Endometrial microvascular endothelial cells (primary cell): ENCODE data around the gene WFIKKN1. TPM values are rescaled to one million over a fixed set of nuclear protein-coding genes. Genes with fewer than 3 reads are reported as not detected.

Experiments
- in situ Hi-C: cut with HindIII; loops from 2 replicates; pipeline ENCODE4 v1.10.0; 2017; ENCODE audit warnings: low sequenced_read_pairs, low pct_unique_long_range_greater_than_20kb; ENCODE audit errors: inconsistent ontology term
- total RNA-seq: library from RNA; depleted of rRNA; stranded (reverse); fragments of >200 nt; gene quantifications from one replicate; pipeline ENCODE4 v1.2.3, GENCODE V29; 2015; ENCODE audit errors: inconsistent ontology term

WFIKKN1 gene
- total RNA-seq, 1 donor from 2014 or later, result not detected

GRCh38 chr16:667113-667779 lies 36.5 kb downstream of the WFIKKN1 start:
- in situ Hi-C loops, result no loop called here

DNA sequence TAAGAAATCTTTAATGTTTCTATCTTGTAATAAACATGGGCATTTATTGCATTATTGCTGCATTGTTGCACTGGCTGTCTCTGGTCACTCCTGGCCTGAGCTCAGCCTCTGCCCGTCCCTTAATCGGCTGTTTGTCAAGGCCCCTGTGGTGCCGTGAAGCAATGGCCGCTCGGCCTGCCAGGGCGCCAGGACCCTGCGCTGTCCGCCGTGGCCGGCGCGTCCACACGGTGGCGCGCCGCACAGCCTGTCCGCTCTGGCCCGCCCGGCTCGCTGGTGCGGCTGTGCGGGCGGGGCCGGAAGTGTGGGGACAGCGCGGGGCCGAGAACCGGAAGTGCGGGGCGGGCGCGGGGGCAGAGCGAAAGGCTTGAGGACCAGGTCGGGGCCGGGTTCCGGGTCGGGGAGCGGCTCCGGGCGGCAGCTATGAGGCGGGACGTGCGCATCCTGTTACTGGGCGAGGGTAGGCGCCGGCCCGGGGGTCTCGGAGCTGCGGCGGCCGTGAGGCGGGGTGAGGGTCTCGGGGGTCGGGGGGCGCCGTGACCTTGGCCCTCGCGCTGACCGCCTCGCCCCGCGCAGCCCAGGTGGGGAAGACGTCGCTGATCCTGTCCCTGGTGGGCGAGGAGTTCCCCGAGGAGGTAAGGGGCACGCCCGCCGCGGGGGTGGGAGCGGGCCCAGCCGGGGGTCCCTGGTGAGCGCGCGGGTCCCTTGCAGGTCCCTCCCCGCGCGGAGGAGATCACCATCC lies 37.2 kb downstream of the WFIKKN1 start, which contains the start of gene RHOT2:
TSS of gene RHOT2 (plus strand) at position 353 of the 739 bp plus-strand sequence. CDS start at position 421, 68 bp downstream.
- in situ Hi-C loops, result no loop called here

DNA sequence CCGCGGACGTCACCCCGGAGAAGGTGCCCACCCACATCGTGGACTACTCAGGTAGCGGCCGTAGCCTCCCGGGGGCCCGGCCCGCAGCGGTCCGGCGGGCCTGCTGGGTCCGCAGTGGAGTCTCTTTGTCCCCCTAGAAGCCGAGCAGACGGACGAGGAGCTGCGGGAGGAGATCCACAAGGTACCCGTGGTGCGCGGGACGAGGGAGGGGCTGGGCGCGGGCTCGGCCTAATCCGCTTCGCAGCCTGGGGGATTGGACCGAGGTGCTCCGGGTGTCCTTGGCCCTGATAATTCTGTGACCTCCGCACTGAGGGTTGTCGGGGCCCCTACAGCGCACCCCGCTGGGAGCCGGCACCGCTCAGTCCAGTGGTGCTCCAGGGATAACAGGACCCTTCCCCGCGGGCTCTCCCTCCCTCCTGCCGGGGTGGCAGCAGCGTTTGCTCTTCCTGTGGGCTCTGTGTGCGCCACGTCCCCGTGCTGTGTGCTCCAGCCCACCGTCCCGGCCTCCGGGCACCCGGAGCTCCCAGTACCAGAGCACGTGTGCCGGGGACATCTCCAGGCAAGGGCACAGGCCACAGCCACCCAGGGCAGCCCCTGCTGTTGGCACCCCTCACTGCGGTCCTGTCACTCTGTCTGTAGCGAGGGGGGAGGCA lies 37.9 kb downstream of the WFIKKN1 start:
- in situ Hi-C loops, result no loop called here

GRCh38 chr16:669666-670065 lies 38.9 kb downstream of the WFIKKN1 start:
- in situ Hi-C loops, result no loop called here

DNA sequence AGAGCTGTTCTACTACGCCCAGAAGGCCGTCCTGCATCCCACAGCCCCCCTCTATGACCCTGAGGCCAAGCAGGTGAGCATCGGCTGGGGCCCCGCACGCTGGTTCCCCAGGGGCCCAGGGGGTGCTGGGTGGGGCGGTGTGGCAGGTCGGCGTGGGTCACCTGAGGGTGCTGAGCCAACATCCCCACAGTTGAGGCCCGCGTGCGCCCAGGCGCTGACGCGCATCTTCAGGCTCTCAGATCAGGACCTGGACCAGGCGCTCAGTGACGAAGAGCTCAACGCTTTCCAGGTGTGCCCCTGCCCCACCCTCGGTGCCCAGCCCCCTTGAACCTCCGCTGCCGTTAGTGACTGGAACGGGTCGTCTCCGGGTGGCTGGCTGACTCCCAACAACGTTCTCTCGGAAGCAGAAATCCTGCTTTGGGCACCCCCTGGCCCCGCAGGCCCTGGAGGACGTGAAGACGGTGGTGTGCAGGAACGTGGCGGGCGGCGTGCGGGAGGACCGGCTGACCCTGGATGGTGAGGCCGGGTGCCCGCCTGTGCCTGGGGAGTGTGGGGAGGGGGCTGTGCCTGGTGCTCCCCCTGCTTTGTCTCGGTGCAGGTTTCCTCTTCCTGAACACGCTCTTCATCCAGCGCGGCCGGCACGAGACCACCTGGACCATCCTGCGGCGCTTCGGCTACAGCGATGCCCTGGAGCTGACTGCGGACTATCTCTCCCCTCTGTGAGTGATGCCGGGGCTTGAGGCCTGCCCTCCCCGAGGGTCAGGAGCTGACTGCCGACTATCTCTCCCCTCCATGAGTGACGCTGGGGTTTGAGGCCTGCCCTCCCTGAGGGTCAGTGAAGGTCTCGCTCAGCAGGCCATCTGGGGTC lies 39.9 kb downstream of the WFIKKN1 start:
- in situ Hi-C loops, result no loop called here

- in situ Hi-C loops, result no loop called here
Measured at GRCh38 chr16:671353-672131, 40.8 kb downstream of the WFIKKN1 start.

DNA sequence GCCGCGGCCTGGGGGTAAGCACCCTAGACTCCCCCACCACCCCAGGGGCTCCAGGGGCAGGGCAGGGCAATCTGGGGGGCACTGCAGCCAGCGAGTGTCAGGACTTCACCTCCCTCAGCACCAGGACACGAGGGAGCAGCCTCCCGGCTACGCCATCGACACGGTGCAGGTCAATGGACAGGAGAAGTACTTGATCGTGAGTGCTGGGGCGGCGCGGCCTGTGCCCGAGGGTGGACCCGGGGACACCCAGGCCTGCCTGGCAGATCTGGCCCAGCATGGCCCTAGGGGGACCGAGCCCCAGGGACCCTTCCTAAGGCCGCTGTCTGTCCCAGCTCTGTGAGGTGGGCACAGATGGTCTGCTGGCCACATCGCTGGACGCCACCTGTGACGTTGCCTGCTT lies 41.6 kb downstream of the WFIKKN1 start:
- in situ Hi-C loops, result no loop called here

GRCh38 chr16:672851-673250 lies 42.1 kb downstream of the WFIKKN1 start:
- in situ Hi-C loops, result no loop called here

DNA sequence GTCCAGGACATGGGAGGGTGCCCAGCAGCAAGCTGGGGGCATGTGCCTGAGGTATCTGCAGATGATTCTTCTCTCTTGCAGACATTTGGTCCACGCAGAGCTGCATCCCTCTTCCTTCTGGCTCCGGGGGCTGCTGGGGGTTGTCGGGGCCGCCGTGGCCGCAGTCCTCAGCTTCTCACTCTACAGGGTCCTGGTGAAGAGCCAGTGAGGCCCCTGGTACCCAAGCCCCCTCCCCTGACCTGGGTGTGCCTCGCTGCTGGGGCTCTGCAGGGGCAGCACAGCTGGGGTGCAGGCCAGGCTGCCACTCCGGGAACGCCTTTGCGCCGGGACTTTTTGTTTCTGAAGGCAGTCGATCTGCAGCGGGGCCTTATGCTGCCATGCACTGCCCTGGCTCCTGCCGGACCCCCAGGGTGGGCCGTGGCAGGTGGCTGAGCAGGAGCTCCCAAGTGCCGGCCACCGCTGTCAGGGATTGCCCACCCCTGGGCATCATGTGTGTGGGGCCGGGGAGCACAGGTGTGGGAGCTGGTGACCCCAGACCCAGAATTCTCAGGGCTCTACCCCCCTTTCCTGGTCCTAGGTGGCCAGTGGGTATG lies 42.7 kb downstream of the WFIKKN1 start:
- in situ Hi-C loops, result no loop called here

DNA sequence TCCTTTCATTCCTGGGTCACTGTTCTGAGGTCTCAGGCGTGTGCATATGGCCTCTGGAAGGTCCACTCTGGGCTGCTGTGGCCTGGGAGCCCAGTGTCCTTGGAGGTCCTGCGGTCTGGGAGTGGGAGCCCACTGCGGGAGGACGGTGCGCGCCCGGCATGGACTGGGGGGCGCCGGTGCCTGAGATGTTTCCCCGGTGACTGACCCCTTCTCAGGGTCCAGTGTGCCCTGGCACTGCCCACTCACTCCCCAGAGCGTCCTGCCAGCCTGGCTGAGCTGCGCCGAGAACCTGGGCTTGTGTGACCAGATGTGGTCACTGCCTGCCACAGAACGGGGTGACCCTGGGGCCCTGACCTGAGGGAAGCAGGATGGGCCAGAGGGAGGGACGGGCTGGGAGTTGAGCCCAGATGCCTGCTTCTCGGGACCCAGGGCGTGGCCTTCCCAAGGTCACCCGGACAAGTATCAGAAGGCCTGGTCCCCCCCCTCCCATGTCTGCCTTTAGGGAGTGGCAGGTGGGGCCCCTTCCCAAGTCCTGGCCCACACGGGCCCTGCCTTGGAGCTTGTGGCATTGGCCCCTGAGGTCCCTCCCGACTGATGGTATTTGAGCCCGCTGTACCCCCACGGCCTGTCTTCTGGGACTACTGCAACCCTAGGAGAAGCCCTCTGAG lies 43.6 kb downstream of the WFIKKN1 start:
- in situ Hi-C loops, result no loop called here

- in situ Hi-C loops, result no loop called here
Measured at GRCh38 chr16:674968-675883, 44.4 kb downstream of the WFIKKN1 start, which contains the start of gene RHBDL1. Gene RHBDL1 (plus strand): TSS chr16:675671. CDS start chr16:675791, 120 bp downstream.

DNA sequence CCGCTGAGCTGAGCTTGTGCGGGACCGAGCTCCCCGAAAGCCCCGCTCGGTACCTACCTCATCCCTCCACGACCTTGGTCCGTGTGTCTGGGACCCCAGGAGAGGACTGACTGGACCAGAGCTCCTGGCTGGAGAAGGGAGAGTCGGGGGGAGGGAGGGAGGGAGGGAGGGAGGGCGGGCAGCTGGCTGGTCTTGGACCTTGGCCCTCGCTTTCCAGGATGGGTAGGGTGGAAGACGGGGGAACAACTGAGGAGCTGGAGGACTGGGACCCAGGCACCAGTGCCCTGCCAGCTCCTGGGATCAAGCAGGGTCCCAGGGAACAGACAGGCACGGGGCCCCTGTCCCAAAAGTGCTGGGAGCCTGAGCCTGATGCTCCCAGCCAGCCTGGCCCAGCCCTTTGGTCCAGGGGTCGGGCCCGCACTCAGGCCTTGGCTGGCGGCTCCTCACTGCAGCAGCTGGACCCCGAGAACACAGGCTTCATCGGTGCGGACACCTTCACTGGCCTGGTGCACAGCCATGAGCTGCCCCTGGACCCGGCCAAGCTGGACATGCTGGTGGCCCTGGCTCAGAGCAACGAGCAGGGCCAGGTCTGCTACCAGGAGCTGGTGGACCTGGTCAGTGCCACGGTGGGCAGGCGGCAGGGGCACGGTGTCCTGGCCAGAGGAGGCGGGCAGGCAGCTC lies 45.2 kb downstream of the WFIKKN1 start:
- in situ Hi-C loops, result no loop called here

- in situ Hi-C loops, result no loop called here
Measured at GRCh38 chr16:676565-676902, 45.7 kb downstream of the WFIKKN1 start.

DNA sequence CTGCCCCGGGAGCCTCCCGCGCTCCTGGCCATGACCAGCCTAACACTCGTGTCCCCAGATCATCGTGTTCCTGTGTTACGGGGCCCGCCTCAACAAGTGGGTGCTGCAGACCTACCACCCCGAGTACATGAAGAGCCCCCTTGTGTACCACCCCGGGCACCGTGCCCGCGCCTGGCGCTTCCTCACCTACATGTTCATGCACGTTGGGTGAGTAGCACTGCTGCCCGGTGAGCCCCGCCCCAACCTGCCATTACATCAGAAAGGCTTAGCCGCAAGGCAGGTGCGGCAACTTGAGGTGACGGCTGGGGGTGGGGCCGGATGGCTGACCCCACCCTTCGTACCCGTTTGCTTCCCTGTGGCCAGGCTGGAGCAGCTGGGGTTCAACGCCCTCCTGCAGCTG lies 46.1 kb downstream of the WFIKKN1 start:
- in situ Hi-C loops, result no loop called here

- in situ Hi-C loops, result no loop called here
Measured at GRCh38 chr16:677316-678190, 46.8 kb downstream of the WFIKKN1 start.
